Esophagus squamous epithelium (tissue), 5 donors: ENCODE measurements around the gene AKR1E2. TPM values are rescaled to one million over a fixed set of nuclear protein-coding genes. Genes with fewer than 3 reads are reported as not detected.

ENCODE experiments used
- DNase-seq: peaks from one replicate; lab custom pipeline; 2025; lab: John Stamatoyannopoulos, UW
- H3K27ac ChIP-seq, 4 donors: fragments of 200-600 bp; sonication (generic); one replicate each; pipeline ENCODE4 v1.5.1; 2016 to 2019; ENCODE audit warnings: mild to moderate bottlenecking in 1 of 4
- H3K27me3 ChIP-seq, 4 donors: fragments of 200-600 bp; sonication (generic); 1 replicate in 3 of 4; 2 replicates in 1 of 4; pipeline versions ENCODE4 v1.5.1 to v1.6.0; 2017 to 2021; ENCODE audit warnings: antibody characterized with exemption in 1 of 4
- H3K36me3 ChIP-seq, 3 donors: fragments of 200-600 bp; sonication (generic); one replicate each; pipeline ENCODE4 v1.5.1; 2016 to 2019
- H3K4me1 ChIP-seq, 3 donors: fragments of 200-600 bp; sonication (generic); one replicate each; pipeline ENCODE4 v1.5.1; 2017 to 2019
- H3K4me3 ChIP-seq, 4 donors: fragments of 200-600 bp; sonication (generic); 1 replicate in 3 of 4; 2 replicates in 1 of 4; pipeline ENCODE4 v1.5.1; 2016 to 2019; ENCODE audit warnings: mild to moderate bottlenecking in 2 of 4, moderate library complexity in 1 of 4
- H3K9me3 ChIP-seq, 3 donors: fragments of 200-600 bp; sonication (generic); one replicate each; pipeline ENCODE4 v1.5.1; 2016 to 2019
- POLR2A ChIP-seq, 4 donors: fragments of 450-650 bp; IDR thresholded peaks; one replicate each; pipeline ENCODE4 v1.6.1; 2017; ENCODE audit warnings: antibody characterized with exemption in 4 of 4, mild to moderate bottlenecking in 4 of 4, moderate library complexity in 3 of 4
- WGBS, 2 donors: methylation state at CpG; one replicate each; pipeline ENCODE4 v1.1.5; 2018; 5-methylcytosine and 5-hydroxymethylcytosine counted together
- intact Hi-C: fragments of 100-400 bp; cut with DNase I; formaldehyde crosslinking; loops from one replicate; pipeline ENCODE4 v1.15.0; 2022
- total RNA-seq, 4 donors: library from RNA; depleted of rRNA; stranded (reverse); fragments of >200 nt; gene quantifications; one replicate each; pipeline ENCODE4 v1.1.0, GENCODE V29; 2016
- TF ChIP-seq, protein P1 (sequence below), 6 experiments: fragments of 450-650 bp in 4 of 6; fragments of 200-600 bp in 2 of 6; sonication (generic) in 2 of 6; IDR thresholded peaks; one replicate each; pipeline ENCODE4 v1.5.1; 2016 to 2019; ENCODE audit warnings: antibody characterized with exemption in 6 of 6, mild to moderate bottlenecking in 4 of 6, moderate library complexity in 4 of 6
- donor health status: DM: yes; HTN: yes; CAD: no.

Gene AKR1E2
- total RNA-seq, 4 donors from 2014 or later = 1.7 to 23.1 (median 2.8) TPM; not detected in 1

DNA sequence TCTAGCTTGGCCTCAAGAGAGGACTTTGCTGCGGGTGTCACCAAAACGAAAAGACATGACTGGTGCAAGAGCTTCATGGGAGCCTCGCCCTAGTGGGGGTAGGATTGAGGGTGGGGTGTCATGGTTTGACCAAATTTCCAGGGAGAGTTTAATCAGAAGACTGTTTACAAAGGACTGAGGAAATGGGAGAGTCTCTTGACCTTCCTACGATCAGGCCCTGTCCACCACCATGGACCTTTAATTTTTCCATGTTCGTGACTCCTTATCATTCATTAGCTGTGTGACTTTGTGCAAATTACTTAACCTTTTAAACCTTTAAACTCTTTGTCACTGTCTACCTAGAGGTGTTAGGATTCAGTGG lies 23.0 kb downstream of the AKR1E2 start:
- TF ChIP-seq, protein P1, sequence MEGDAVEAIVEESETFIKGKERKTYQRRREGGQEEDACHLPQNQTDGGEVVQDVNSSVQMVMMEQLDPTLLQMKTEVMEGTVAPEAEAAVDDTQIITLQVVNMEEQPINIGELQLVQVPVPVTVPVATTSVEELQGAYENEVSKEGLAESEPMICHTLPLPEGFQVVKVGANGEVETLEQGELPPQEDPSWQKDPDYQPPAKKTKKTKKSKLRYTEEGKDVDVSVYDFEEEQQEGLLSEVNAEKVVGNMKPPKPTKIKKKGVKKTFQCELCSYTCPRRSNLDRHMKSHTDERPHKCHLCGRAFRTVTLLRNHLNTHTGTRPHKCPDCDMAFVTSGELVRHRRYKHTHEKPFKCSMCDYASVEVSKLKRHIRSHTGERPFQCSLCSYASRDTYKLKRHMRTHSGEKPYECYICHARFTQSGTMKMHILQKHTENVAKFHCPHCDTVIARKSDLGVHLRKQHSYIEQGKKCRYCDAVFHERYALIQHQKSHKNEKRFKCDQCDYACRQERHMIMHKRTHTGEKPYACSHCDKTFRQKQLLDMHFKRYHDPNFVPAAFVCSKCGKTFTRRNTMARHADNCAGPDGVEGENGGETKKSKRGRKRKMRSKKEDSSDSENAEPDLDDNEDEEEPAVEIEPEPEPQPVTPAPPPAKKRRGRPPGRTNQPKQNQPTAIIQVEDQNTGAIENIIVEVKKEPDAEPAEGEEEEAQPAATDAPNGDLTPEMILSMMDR (IDR thresholded peaks at IDR 0.05) = no peak
- no peak for TF ChIP-seq POLR2A (IDR thresholded peaks at IDR 0.05)
- peak overlapping the region in 3 of 4 donors; percentile 1 to 61 (median 60) for H3K27ac ChIP-seq
- DNase-seq = no peak
- WGBS, 2 donors = 85 to 95% methylated on average over 4 to 5 of the region's 5 CpGs
- peaks cover 9 to 58% (median 26%) of the 10 kb centered on the region in 3 donors for H3K4me1 ChIP-seq
- intact Hi-C loops = loop anchor here (10.0 kb wide), 1 partner anchor 586 kb away; no protein-coding TSS in a partner anchor
- H3K36me3 ChIP-seq = peaks cover 0 to 12% (median 0%) of the 10 kb centered on the region in 3 donors
- H3K9me3 ChIP-seq = no peaks in the 10 kb centered on the region
- no peaks in the 10 kb centered on the region for H3K27me3 ChIP-seq
- H3K4me3 ChIP-seq = no peak overlapping the region

DNA sequence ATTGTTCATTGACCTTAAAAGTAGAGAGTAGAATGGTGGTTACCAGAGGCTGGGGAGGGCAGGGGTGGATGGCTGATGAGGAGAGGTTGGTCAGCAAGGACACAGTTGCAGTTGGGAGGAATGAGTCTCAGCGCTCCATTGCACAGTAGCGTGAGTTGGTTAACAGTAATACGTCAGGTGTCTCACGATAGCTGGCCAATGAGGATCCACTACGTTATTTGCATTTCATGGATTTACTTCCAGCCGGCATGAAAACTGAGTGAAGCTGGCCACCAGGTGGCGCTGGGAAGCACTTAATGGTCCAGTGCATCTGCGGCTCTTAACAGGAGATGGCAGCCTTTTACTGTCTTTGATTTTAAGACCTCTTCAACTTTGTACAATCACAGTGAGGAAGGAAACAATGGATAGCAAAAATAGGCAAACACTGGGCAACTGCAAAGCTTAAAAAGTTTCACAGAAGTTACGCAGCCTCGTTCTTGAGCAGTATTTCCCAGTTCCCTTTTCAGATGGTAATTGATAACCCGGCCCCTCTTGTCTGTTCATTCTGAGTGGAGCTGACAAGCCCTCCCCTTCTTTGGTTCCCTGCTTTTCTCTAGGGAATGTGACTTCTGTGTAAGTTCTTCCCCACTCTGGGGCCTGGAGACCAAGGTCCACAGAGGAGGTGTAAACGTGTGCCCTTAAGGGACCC lies 23.7 kb downstream of the AKR1E2 start:
- WGBS, 2 donors = 3% methylated on average over 12 of the region's 12 CpGs
- DNase-seq = peak; percentile 28
- H3K27me3 ChIP-seq = no peaks in the 10 kb centered on the region
- H3K27ac ChIP-seq = peak overlapping the region; percentile 4 to 68 (median 51)
- TF ChIP-seq, protein P1 (IDR thresholded peaks at IDR 0.05) = peak; percentile 92 to 100 (median 98)
- no peak for TF ChIP-seq POLR2A (IDR thresholded peaks at IDR 0.05)
- H3K4me1 ChIP-seq = peaks cover 9 to 58% (median 26%) of the 10 kb centered on the region in 3 donors
- H3K4me3 ChIP-seq = peak overlapping the region in 1 of 4 donors; percentile 18
- H3K36me3 ChIP-seq = peaks cover 0 to 10% (median 0%) of the 10 kb centered on the region in 3 donors
- no peaks in the 10 kb centered on the region for H3K9me3 ChIP-seq
- intact Hi-C loops = loop anchor here (5.0 to 10.0 kb wide), 3 partner anchors 135 to 585 kb away; partner anchors contain the start of gene AKR1C3

DNA sequence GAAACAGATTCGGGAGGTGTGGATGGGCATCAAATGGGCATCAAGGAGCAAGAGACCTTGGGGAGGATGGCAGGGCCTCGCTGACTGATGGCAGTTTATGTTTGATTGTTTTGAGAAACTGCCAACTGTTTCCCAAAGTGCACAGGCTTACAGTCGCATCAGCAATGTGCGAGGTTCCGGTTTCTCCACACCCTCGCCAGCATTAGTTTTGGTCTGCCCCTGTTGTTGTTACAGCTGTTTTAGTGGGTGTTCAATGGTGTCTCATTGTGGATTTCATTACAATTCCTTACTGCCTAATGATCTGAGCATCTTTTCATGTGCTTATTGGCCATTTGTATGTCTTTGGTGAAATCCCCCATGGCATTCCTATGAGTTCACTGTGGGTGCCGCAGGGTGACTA lies 24.4 kb downstream of the AKR1E2 start:
- no peak for DNase-seq
- Histone ChIP-seq H3K36me3 (peaks cover 0 to 4% (median 0%) of the 10 kb centered on the region in 3 donors), H3K4me1 (peaks cover 9 to 58% (median 26%) of the 10 kb centered on the region in 3 donors), H3K27me3 (no peaks in the 10 kb centered on the region), H3K9me3 (no peaks in the 10 kb centered on the region), H3K27ac (peak overlapping the region in 3 of 4 donors; percentile 42 to 68 (median 60)), H3K4me3 (no peak overlapping the region)
- 62 to 79% methylated on average over 7 of the region's 7 CpGs for WGBS, 2 donors
- intact Hi-C loops = loop anchor here (5.0 to 10.0 kb wide), 2 partner anchors 134 to 242 kb away; partner anchors contain the start of gene AKR1C3
- TF ChIP-seq, protein P1 (IDR thresholded peaks at IDR 0.05) = no peak
- no peak for TF ChIP-seq POLR2A (IDR thresholded peaks at IDR 0.05)

DNA sequence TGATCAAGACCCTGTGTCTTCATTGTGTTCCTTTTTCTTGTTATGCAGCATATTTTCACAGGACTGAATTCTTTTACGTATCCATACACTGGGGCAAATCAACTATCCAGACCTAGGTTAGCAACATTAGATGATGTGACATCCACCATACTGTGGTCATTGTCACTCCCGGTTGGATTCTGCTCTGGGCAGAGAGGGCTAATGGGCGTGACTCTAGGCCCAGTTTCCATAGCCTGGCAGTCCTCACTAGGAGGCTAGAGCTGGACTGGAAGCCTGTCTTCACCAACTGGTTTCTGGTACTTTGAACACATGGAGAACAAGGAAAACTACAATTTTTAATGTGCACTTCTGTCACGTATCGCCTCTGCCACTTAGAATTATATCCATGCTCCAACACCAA lies 25.2 kb downstream of the AKR1E2 start:
- DNase-seq = no peak
- H3K27me3 ChIP-seq = no peaks in the 10 kb centered on the region
- no peak overlapping the region for H3K4me3 ChIP-seq
- peaks cover 9 to 58% (median 26%) of the 10 kb centered on the region in 3 donors for H3K4me1 ChIP-seq
- H3K9me3 ChIP-seq = no peaks in the 10 kb centered on the region
- H3K27ac ChIP-seq = peak overlapping the region in 2 of 4 donors; percentile 40 to 68
- 82 to 94% methylated on average over 5 of the region's 5 CpGs for WGBS, 2 donors
- no peaks in the 10 kb centered on the region for H3K36me3 ChIP-seq
- intact Hi-C loops = loop anchor here (5.0 to 10.0 kb wide), 2 partner anchors 134 to 241 kb away; partner anchors contain the start of gene AKR1C3
- TF ChIP-seq, protein P1 (IDR thresholded peaks at IDR 0.05) = no peak
- no peak for TF ChIP-seq POLR2A (IDR thresholded peaks at IDR 0.05)

DNA sequence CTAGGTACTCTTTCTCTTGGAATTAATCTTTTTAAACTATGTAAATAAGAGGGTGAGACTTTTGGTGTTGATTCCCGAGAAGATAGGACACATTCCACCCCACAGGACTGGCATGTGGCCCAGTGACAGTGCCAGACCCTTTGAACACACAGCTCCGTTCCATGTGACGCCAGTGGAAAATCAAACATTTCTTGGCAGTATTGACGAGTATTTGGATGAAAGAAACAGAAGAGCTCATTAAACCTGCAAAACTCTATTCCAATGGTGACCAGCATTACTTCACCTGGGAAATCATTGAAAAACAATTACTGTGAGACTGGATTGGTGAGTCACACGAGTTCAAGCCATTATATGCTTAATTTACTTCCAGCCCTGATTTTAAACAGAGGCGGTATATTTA lies 25.8 kb downstream of the AKR1E2 start:
- H3K4me3 ChIP-seq = no peak overlapping the region
- peak overlapping the region in 2 of 4 donors; percentile 40 to 68 for H3K27ac ChIP-seq
- DNase-seq = no peak
- no peaks in the 10 kb centered on the region for H3K36me3 ChIP-seq
- H3K4me1 ChIP-seq = peaks cover 9 to 57% (median 26%) of the 10 kb centered on the region in 3 donors
- no peaks in the 10 kb centered on the region for H3K9me3 ChIP-seq
- WGBS, 2 donors = 22 to 27% methylated on average over 6 of the region's 6 CpGs
- TF ChIP-seq, protein P1 (IDR thresholded peaks at IDR 0.05) = no peak
- TF ChIP-seq POLR2A (IDR thresholded peaks at IDR 0.05) = no peak
- no peaks in the 10 kb centered on the region for H3K27me3 ChIP-seq
- intact Hi-C loops = loop anchor here (5.0 to 10.0 kb wide), 2 partner anchors 133 to 240 kb away; partner anchors contain the start of gene AKR1C3
